DMS53 treated with DMSO at 0.1 percent for 48 hours (cell line): ENCODE results near the gene KRTCAP2.

Source experiments
- DNase-seq: peaks from one replicate; lab custom pipeline; 2025; ENCODE audit not compliant: unreplicated experiment; lab: John Stamatoyannopoulos, UW

Gene KRTCAP2

GRCh38 chr1:155134880-155135414 lies 38.2 kb downstream of the KRTCAP2 start:
- peak; percentile 77 for DNase-seq

- DNase-seq, result no peak
Observed at GRCh38 chr1:155134322-155134721, 38.8 kb downstream of the KRTCAP2 start.

- DNase-seq, result no peak
Observed at GRCh38 chr1:155133799-155134281, 39.3 kb downstream of the KRTCAP2 start.

- DNase-seq, result no peak
Observed at GRCh38 chr1:155131856-155132255, 41.2 kb downstream of the KRTCAP2 start.

- no peak for DNase-seq
Observed at GRCh38 chr1:155131285-155131684, 41.8 kb downstream of the KRTCAP2 start.

GRCh38 chr1:155130272-155131006 lies 42.7 kb downstream of the KRTCAP2 start:
- no peak for DNase-seq

- peak; percentile 90 for DNase-seq
Observed at GRCh38 chr1:155128755-155129473, 44.2 kb downstream of the KRTCAP2 start.

GRCh38 chr1:155127967-155128754 lies 44.9 kb downstream of the KRTCAP2 start:
- DNase-seq, result no peak

- peak; percentile 91 for DNase-seq
Observed at GRCh38 chr1:155127105-155127966, 45.8 kb downstream of the KRTCAP2 start, which contains the start of gene EFNA1. Gene EFNA1, plus strand, starts transcription at chr1:155127876. Its CDS starts 102 bp downstream, at chr1:155127978.

- peak; percentile 91 for DNase-seq
Observed at GRCh38 chr1:155126556-155127104, 46.5 kb downstream of the KRTCAP2 start.

GRCh38 chr1:155125946-155126555 lies 47.1 kb downstream of the KRTCAP2 start:
- DNase-seq, result peak; percentile 71

GRCh38 chr1:155125511-155125945 lies 47.6 kb downstream of the KRTCAP2 start:
- DNase-seq, result no peak

- DNase-seq, result no peak
Observed at GRCh38 chr1:155124503-155125463, 48.3 kb downstream of the KRTCAP2 start.

- peak; percentile 34 for DNase-seq
Observed at GRCh38 chr1:155123801-155124200, 49.3 kb downstream of the KRTCAP2 start.

GRCh38 chr1:155122308-155122707 lies 50.8 kb downstream of the KRTCAP2 start:
- DNase-seq, result no peak

- no peak for DNase-seq
Observed at GRCh38 chr1:155121249-155121648, 51.9 kb downstream of the KRTCAP2 start.

GRCh38 chr1:155120253-155120652 lies 52.9 kb downstream of the KRTCAP2 start:
- DNase-seq, result no peak
